ENCODE measurements around the gene GFPT2.
"Not testable (repeated sequence)": the region's sequence is repeated elsewhere in the genome, so short reads cannot be mapped to it uniquely, and the experiment has no call there.

The GFPT2 gene

GRCh38 chr5:180303226-180304015, 49.7 kb downstream of the GFPT2 start:
- no peak for DNase-seq

- no peak for DNase-seq
Observed at GRCh38 chr5:180302256-180302655, 50.9 kb downstream of the GFPT2 start.

- peak; percentile 30 for DNase-seq
Observed at GRCh38 chr5:180301253-180301652, 51.9 kb downstream of the GFPT2 start.

GRCh38 chr5:180299526-180299925, 53.6 kb downstream of the GFPT2 start:
- DNase-seq, result no peak

- DNase-seq, result not testable (repeated sequence)
Observed at GRCh38 chr5:180299014-180299413, 54.1 kb downstream of the GFPT2 start.

GRCh38 chr5:180297587-180298282, 55.4 kb downstream of the GFPT2 start:
- no peak for DNase-seq

GRCh38 chr5:180296771-180297170, 56.4 kb downstream of the GFPT2 start:
- DNase-seq, result no peak

GRCh38 chr5:180294913-180295555, 58.1 kb downstream of the GFPT2 start:
- DNase-seq, result no peak

- DNase-seq, result no peak
Observed at GRCh38 chr5:180294411-180294810, 58.7 kb downstream of the GFPT2 start.

- DNase-seq, result peak; percentile 94
Observed at GRCh38 chr5:180291943-180292831, 60.9 kb downstream of the GFPT2 start, which contains the start of gene MAPK9. Gene MAPK9 (minus strand): TSS chr5:180292083. CDS start chr5:180280561, 11,522 bp downstream.

- peak; percentile 61 for DNase-seq
Observed at GRCh38 chr5:180291234-180291940, 61.7 kb downstream of the GFPT2 start.

GRCh38 chr5:180290568-180291233, 62.4 kb downstream of the GFPT2 start:
- DNase-seq, result no peak

- DNase-seq, result no peak
Observed at GRCh38 chr5:180289966-180290365, 63.2 kb downstream of the GFPT2 start.

- DNase-seq, result peak; percentile 53
Observed at GRCh38 chr5:180289433-180289832, 63.7 kb downstream of the GFPT2 start.

- DNase-seq, result no peak
Observed at GRCh38 chr5:180287868-180288267, 65.3 kb downstream of the GFPT2 start.

- DNase-seq, result no peak
Observed at GRCh38 chr5:180287404-180287803, 65.7 kb downstream of the GFPT2 start.

- no peak for DNase-seq
Observed at GRCh38 chr5:180284149-180284548, 69.0 kb downstream of the GFPT2 start.

GRCh38 chr5:180283026-180283615, 70.0 kb downstream of the GFPT2 start:
- no peak for DNase-seq

- no peak for DNase-seq
Observed at GRCh38 chr5:180282281-180282680, 70.9 kb downstream of the GFPT2 start.

- DNase-seq, result no peak
Observed at GRCh38 chr5:180281706-180282105, 71.4 kb downstream of the GFPT2 start.

- no peak for DNase-seq
Observed at GRCh38 chr5:180274695-180275094, 78.4 kb downstream of the GFPT2 start.
